ENCODE results near the gene KLHL22. TPM values are rescaled to one million over a fixed set of nuclear protein-coding genes. Genes with fewer than 3 reads are reported as not detected.

Gene KLHL22
- total and polyA plus RNA-seq, 2 of the 4 experiments (the other 2 are of a cell fraction), result 27.1 to 30.1 TPM

DNA sequence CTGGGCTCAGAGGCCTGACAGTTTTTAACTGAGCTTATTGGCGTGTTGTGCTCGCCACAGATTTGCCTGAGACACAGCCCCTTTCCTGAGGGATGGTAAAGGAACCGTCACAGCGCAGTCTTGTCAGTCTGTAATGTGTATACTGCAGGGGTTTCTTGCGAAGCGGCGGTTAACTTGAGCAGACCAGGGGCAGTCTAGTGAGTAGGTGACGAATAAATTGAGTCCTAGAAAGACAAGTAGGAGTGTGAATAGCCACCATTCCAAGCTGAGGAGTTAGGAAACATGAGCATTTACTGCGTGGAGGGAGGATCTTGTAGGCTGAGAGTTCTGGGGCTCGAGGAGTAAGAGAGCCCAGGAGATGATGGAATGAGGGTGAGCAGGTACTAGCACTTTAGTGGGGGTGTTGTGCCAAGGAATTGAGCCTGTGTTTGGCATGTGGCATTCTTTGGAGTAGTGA lies 13.2 kb upstream of the KLHL22 start:
- peaks cover 17% of the 10 kb centered on the region for H3K9me1 ChIP-seq (ENCODE audit: insufficient read depth, low read length)
- peak overlapping the region; percentile 85 for H4K5ac ChIP-seq (ENCODE audit: low read depth, low read length)
- TF ChIP-seq MAFK (IDR thresholded peaks at IDR 0.05; ENCODE audit: low read depth, low read length) (no peak), CHD1 (IDR thresholded peaks at IDR 0.05; ENCODE audit: low read depth, low read length) (no peak), MAZ (IDR thresholded peaks at IDR 0.05; ENCODE audit: borderline replicate concordance, low read depth, low read length) (no peak), CEBPB (IDR thresholded peaks at IDR 0.05; ENCODE audit: low read depth, low read length) (no peak), MXI1 (IDR thresholded peaks at IDR 0.05; ENCODE audit: borderline replicate concordance, low read depth, low read length) (no peak), RAD21 (IDR thresholded peaks at IDR 0.05; ENCODE audit: low read length) (no peak), BHLHE40 (IDR thresholded peaks at IDR 0.05; ENCODE audit: low read depth, low read length) (no peak), RFX5 (IDR thresholded peaks at IDR 0.05; ENCODE audit: low read depth, low read length) (no peak), SMC3 (IDR thresholded peaks at IDR 0.05; ENCODE audit: low read depth, low read length) (no peak), FOS (IDR thresholded peaks at IDR 0.05; ENCODE audit: low read depth, low read length) (no peak), NFE2L2 (IDR thresholded peaks at IDR 0.05; ENCODE audit: low read depth, low read length) (no peak), RCOR1 (IDR thresholded peaks at IDR 0.05; ENCODE audit: insufficient replicate concordance, low read length) (no peak)
- TF ChIP-seq, protein P1, sequence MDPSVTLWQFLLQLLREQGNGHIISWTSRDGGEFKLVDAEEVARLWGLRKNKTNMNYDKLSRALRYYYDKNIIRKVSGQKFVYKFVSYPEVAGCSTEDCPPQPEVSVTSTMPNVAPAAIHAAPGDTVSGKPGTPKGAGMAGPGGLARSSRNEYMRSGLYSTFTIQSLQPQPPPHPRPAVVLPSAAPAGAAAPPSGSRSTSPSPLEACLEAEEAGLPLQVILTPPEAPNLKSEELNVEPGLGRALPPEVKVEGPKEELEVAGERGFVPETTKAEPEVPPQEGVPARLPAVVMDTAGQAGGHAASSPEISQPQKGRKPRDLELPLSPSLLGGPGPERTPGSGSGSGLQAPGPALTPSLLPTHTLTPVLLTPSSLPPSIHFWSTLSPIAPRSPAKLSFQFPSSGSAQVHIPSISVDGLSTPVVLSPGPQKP (IDR thresholded peaks at IDR 0.05; ENCODE audit: borderline replicate concordance, low read depth, low read length), result no peak
- TF ChIP-seq, protein P2, sequence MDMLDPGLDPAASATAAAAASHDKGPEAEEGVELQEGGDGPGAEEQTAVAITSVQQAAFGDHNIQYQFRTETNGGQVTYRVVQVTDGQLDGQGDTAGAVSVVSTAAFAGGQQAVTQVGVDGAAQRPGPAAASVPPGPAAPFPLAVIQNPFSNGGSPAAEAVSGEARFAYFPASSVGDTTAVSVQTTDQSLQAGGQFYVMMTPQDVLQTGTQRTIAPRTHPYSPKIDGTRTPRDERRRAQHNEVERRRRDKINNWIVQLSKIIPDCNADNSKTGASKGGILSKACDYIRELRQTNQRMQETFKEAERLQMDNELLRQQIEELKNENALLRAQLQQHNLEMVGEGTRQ (IDR thresholded peaks at IDR 0.05; ENCODE audit: low read depth, low read length), result no peak
- TF ChIP-seq, protein P3, sequence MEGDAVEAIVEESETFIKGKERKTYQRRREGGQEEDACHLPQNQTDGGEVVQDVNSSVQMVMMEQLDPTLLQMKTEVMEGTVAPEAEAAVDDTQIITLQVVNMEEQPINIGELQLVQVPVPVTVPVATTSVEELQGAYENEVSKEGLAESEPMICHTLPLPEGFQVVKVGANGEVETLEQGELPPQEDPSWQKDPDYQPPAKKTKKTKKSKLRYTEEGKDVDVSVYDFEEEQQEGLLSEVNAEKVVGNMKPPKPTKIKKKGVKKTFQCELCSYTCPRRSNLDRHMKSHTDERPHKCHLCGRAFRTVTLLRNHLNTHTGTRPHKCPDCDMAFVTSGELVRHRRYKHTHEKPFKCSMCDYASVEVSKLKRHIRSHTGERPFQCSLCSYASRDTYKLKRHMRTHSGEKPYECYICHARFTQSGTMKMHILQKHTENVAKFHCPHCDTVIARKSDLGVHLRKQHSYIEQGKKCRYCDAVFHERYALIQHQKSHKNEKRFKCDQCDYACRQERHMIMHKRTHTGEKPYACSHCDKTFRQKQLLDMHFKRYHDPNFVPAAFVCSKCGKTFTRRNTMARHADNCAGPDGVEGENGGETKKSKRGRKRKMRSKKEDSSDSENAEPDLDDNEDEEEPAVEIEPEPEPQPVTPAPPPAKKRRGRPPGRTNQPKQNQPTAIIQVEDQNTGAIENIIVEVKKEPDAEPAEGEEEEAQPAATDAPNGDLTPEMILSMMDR (conservative IDR thresholded peaks at IDR 0.05; ENCODE audit: low read depth, low read length), result no peak
- peak overlapping the region; percentile 99 for H3K23ac ChIP-seq (ENCODE audit: low read depth, low read length)
- H3K4ac ChIP-seq (ENCODE audit: low read depth, low read length), result peak overlapping the region; percentile 98
- H4K20me1 ChIP-seq (ENCODE audit: insufficient read depth, low read length), result peaks cover 53% of the 10 kb centered on the region
- H4K8ac ChIP-seq (ENCODE audit: low read depth in 2 of 2, low read length in 2 of 2), result peak overlapping the region; percentile 81 to 91
- no peaks in the 10 kb centered on the region for H3K27me3 ChIP-seq (ENCODE audit: control insufficient read depth, insufficient read depth, low read length)
- in situ Hi-C loops (cut with MboI; ENCODE audit: low sequenced_read_pairs), result no loop called here
- H2BK20ac ChIP-seq (ENCODE audit: low read depth, low read length), result peak overlapping the region; percentile 76
- H3K9ac ChIP-seq (ENCODE audit: low read depth, low read length), result peak overlapping the region; percentile 97
- peaks cover 3 to 44% of the 10 kb centered on the region in 2 experiments for H3K79me1 ChIP-seq (ENCODE audit: low read depth in 1 of 2, low read length in 2 of 2)
- peak overlapping the region; percentile 94 for H2BK5ac ChIP-seq (ENCODE audit: low read depth, low read length, poor library complexity, severe bottlenecking)
- ATAC-seq (ENCODE audit: low read depth) (peak; percentile 2), DNase-seq (no peak)
- peak overlapping the region; percentile 95 for H2AK5ac ChIP-seq (ENCODE audit: low read depth, low read length)
- peak overlapping the region; percentile 93 for H3K56ac ChIP-seq (ENCODE audit: extremely low read depth, insufficient read depth, low read length)
- dilution Hi-C loops (cut with HindIII; ENCODE audit: low sequenced_read_pairs, unreplicated experiment), result no loop called here
- H4K91ac ChIP-seq (ENCODE audit: insufficient read depth, low read depth, low read length), result peak overlapping the region; percentile 94
- intact Hi-C loops (cut with micrococcal nuclease), result loop anchor here (5.0 kb wide), 2 partner anchors 43 to 58 kb away; no protein-coding TSS in a partner anchor
- ChIA-PET CTCF (interaction anchor here (1.1 to 1.9 kb wide), 2 partner anchors 55 to 60 kb away, joined by 3 to 7 read pairs; no protein-coding TSS in a partner anchor), POLR2A (ENCODE audit: unreplicated experiment) (interaction anchor here (0.5 to 0.6 kb wide), 2 partner anchors 58 to 65 kb away, joined by 3 to 8 read pairs; no protein-coding TSS in a partner anchor)
- peaks cover 18% of the 10 kb centered on the region for H3K4me1 ChIP-seq (ENCODE audit: control insufficient read depth, insufficient read depth, low read length)
- H2BK15ac ChIP-seq (ENCODE audit: low read depth, low read length), result peak overlapping the region; percentile 91; the same call in 2 of the 3 replicates
- peak overlapping the region; percentile 93 for H3K27ac ChIP-seq (ENCODE audit: insufficient read depth, low read length)
- no peaks in the 10 kb centered on the region for H3K9me3 ChIP-seq (ENCODE audit: control insufficient read depth, insufficient read depth, low read length)
- H3K4me3 ChIP-seq (ENCODE audit: insufficient read depth, low read depth, low read length), result peak overlapping the region; percentile 78
- H2BK120ac ChIP-seq (ENCODE audit: low read depth, low read length), result peak overlapping the region; percentile 80
- H3K18ac ChIP-seq (ENCODE audit: low read depth, low read length), result peak overlapping the region; percentile 74
- H3K36me3 ChIP-seq (ENCODE audit: control insufficient read depth, insufficient read depth, low read length), result peaks cover 4% of the 10 kb centered on the region; the same call in 1 of the 2 replicates
- TSS peak; percentile 87 for BruUV-seq (replicated peaks)
- H3K4me2 ChIP-seq (ENCODE audit: low read depth, low read length), result peak overlapping the region; percentile 96
- H2AFZ ChIP-seq (replicated peaks; ENCODE audit: low read length, poor library complexity), result peak overlapping the region; percentile 33
- H3K14ac ChIP-seq (replicated peaks; ENCODE audit: low read depth, low read length), result peak overlapping the region; percentile 98
- H2AK9ac ChIP-seq (replicated peaks; ENCODE audit: low read depth, low read length, poor library complexity), result peak overlapping the region; percentile 95
- 42% methylated on average over 10 of the region's 10 CpGs; no CpG with 5 or more reads in 1 of the 2 experiments for WGBS, 2 experiments (ENCODE audit: extremely low coverage in 2 of 2, insufficient read length in 1 of 2)

All from IMR-90 (cell line).